GM18498 (cell line): ENCODE data around the gene PRKG1.
"Not testable (repeated sequence)": the region's sequence is repeated elsewhere in the genome, so short reads cannot be mapped to it uniquely, and the experiment has no call there.

ENCODE experiments used
- ATAC-seq: cut with Tn5 transposase; IDR thresholded peaks from one replicate; pipeline ENCODE4 v1.9.1; 2021; ENCODE audit warnings: mild to moderate bottlenecking, moderate library complexity; ENCODE audit not compliant: unreplicated experiment

The PRKG1 gene

GRCh38 chr10:52136921-52137320 lies 1062.6 kb downstream of the PRKG1 start:
- ATAC-seq = no peak

- no peak for ATAC-seq
Measured at GRCh38 chr10:52143338-52143737, 1069.1 kb downstream of the PRKG1 start.

- no peak for ATAC-seq
Measured at GRCh38 chr10:52145636-52146035, 1071.3 kb downstream of the PRKG1 start.

- no peak for ATAC-seq
Measured at GRCh38 chr10:52146766-52147165, 1072.5 kb downstream of the PRKG1 start.

GRCh38 chr10:52170776-52171175 lies 1096.5 kb downstream of the PRKG1 start:
- ATAC-seq = no peak

- no peak for ATAC-seq
Measured at GRCh38 chr10:52172581-52172980, 1098.3 kb downstream of the PRKG1 start.

- ATAC-seq = no peak
Measured at GRCh38 chr10:52185256-52185655, 1111.0 kb downstream of the PRKG1 start.

- ATAC-seq = no peak
Measured at GRCh38 chr10:52187521-52188258, 1113.4 kb downstream of the PRKG1 start.

GRCh38 chr10:52191049-52191448 lies 1116.8 kb downstream of the PRKG1 start:
- no peak for ATAC-seq

- ATAC-seq = no peak
Measured at GRCh38 chr10:52194191-52194590, 1119.9 kb downstream of the PRKG1 start.

- ATAC-seq = no peak
Measured at GRCh38 chr10:52194716-52195115, 1120.4 kb downstream of the PRKG1 start.

- ATAC-seq = no peak
Measured at GRCh38 chr10:52197098-52197497, 1122.8 kb downstream of the PRKG1 start.

- ATAC-seq = no peak
Measured at GRCh38 chr10:52198540-52198939, 1124.3 kb downstream of the PRKG1 start.

GRCh38 chr10:52204906-52205305 lies 1130.6 kb downstream of the PRKG1 start:
- ATAC-seq = not testable (repeated sequence)

GRCh38 chr10:52208365-52208764 lies 1134.1 kb downstream of the PRKG1 start:
- ATAC-seq = no peak

- no peak for ATAC-seq
Measured at GRCh38 chr10:52210161-52210560, 1135.9 kb downstream of the PRKG1 start.

- no peak for ATAC-seq
Measured at GRCh38 chr10:52212062-52212461, 1137.8 kb downstream of the PRKG1 start.

- no peak for ATAC-seq
Measured at GRCh38 chr10:52212802-52213201, 1138.5 kb downstream of the PRKG1 start.

GRCh38 chr10:52213321-52213752 lies 1139.0 kb downstream of the PRKG1 start:
- no peak for ATAC-seq

- peak; percentile 70 for ATAC-seq
Measured at GRCh38 chr10:52215745-52216361, 1141.6 kb downstream of the PRKG1 start.

GRCh38 chr10:52216852-52217251 lies 1142.6 kb downstream of the PRKG1 start:
- peak; percentile 70 for ATAC-seq

- no peak for ATAC-seq
Measured at GRCh38 chr10:52217531-52217930, 1143.2 kb downstream of the PRKG1 start.
